ENCODE results near the gene MYOM3.

Gene MYOM3

DNA sequence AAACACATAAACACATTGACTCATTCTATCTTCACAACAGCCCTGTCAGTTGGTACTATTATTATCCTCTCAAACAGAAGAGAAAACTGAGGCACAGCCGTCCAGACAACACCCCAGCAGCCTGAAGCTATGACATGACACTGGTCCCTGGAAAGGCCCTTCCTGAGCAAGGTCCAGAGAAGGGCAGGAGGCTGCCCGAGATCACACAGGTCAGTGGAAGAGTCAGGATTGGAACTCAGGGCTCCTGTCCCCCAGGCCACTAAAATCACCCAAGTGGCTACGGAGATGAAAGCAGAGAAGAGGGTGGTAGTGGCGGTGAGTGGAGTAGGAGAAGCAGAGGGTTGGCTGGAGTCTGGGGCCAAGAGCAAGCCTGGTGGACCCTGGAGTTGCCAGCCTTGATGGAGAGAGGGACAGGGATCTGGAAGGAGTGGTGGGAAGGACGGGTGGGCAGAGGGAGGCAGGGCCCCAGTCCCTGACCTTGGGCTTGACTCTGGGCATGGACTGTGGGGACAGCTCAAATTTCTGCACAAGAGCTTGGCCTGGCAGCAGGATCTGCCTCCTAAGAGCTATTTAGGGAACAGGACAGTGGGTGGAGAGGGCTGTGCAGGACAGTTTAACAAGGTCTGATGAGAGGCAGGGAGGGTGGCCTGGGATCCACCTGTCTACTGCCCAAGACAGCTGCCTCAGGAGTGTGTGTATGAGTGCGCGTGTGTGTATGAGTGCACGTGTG is 15.8 kb downstream of the MYOM3 start:
- DNase-seq (ENCODE audit: low spot score): no peak

- DNase-seq (ENCODE audit: low spot score): no peak
Observed at GRCh38 chr1:24095140-24095859, 16.6 kb downstream of the MYOM3 start.

- DNase-seq (ENCODE audit: low spot score): no peak
Observed at GRCh38 chr1:24094554-24094953, 17.4 kb downstream of the MYOM3 start.

DNA sequence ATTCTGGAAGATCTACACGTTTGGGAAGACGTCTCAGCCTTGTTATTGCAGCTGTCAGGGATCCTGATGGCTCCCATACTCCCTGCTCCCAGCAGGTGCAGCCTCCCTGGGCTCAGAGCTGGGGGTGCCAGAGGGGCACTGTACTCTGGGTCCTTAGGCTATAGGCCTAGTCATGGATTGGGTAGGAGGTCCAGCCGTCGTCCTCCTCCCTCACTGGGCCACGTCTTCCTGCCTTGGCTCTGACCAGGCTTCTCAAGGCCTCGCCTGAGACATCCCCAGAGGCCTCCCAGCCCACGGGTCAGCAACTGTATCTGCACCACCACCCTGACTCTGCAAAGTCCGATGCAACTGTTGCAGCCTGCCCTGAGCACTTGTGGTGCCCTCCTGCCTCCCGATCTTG is 18.2 kb downstream of the MYOM3 start:
- no peak for DNase-seq (ENCODE audit: low spot score)

DNA sequence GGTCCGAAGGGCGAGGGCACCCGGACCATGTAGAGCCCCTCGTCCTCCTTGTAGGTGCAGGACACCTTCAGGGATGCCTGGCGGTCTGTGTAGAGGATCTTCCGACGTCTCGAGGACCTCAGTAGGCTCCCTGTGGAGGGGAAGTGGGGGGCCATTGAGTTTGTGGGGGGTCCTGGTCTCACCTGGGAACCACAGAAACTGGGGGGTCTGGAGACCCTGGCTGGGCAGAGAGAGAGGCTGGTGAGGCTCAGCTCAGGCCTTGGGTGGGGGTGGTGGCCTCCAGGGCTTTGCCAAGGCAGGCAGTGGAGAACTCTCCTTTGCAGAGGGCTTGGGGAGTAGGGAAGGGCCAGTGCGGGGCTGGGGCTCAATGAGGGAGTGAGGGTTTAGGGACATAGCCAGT is 19.0 kb downstream of the MYOM3 start:
- no peak for DNase-seq (ENCODE audit: low spot score)

- DNase-seq (ENCODE audit: low spot score): no peak
Observed at GRCh38 chr1:24091971-24092482, 19.9 kb downstream of the MYOM3 start.

DNA sequence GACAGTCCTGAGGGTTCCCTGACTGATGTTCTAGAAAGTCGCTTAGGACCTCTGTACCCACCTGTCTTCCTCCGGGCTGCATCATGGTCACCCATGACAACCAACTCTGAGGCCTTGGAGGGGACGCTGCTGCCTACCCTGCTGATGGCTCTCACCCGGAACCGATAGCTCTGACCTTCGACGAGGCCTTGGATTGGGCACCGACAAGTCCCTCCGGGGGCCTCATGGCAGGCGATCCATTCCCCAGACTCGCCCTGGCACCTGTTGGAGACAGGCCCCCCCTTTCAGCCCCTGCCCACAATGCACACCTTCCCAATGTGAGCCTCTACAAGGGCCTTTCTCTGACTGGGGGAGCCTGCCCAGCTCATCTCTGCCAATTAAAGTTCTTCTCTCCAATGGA is 21.2 kb downstream of the MYOM3 start:
- DNase-seq (ENCODE audit: low spot score): no peak

DNA sequence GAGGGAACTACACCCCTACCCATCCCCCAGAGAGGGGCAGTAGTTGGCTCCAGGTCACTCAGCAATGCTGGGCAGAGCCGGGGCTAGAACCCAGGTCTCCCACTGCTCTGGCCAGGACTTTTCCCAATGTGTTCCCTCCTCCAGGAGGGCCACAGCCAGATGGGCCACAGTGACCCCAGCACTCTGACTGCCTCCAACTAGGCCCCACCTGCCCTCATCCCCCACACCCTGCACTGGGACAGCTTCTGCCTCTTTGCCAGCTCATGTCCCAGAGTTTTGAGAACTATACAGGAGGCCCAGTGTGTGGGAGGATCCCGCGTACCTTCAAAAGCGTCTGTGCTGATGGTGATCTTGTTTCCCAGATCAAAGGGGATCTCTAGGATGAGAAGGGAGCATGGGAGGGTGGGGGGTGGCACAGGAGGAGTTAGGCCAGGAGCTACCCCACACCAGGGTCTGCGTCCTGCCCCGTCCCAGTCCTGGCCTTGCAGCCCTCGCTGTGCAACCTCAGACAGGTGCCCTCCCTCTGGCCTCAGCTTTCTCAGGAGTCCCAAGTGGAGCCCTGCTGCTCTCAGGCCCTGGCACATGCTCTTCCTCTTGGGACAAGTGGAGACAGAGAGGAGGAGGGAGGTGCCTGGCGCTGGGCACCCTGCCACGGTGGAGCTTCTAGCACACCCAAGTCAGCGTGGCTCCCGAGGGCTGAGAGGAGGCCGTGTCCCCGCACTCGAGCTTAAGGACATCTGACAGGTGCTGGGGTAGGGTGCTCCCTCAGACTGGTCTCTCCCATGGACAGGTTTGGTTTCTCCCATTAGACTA is 22.0 kb downstream of the MYOM3 start:
- DNase-seq (ENCODE audit: low spot score): no peak

DNA sequence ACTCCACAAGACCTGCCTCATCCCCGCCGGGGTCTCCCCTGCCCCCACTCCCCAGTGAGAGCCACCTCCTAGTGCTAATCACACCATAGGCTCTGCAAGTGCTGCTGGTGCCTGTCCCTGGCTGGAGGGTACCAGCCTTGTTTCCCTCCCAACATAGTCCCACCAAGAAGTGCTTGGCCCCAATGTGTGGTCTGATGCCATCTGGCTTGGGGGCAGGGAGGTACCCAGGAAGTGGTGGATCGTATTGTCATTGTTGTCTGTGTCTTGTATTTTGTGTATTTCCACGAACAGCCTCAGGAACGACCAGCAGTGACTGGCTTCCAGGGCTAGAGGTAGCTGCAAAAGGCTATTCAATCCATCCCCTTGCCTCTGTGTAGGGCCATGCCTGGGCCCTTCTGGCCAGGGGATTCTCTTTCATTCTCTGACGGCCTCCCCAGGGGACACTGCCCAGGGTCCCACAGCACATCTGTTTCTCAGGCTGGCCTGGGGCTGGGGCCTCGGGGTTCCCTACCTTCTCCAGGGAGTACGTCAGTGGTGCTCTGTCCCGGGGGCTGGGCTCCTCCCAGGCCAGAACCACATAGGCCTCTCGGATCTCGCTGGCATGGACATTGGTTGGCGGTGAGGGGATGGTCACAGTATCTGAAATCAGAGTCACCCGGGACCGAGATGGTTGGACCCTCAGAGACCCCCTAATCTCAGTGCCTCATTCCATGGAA is 22.8 kb downstream of the MYOM3 start:
- no peak for DNase-seq (ENCODE audit: low spot score)

GRCh38 chr1:24086466-24086865 is 25.5 kb downstream of the MYOM3 start:
- DNase-seq (ENCODE audit: low spot score): no peak

GRCh38 chr1:24085546-24085945 is 26.4 kb downstream of the MYOM3 start:
- DNase-seq (ENCODE audit: low spot score): no peak

GRCh38 chr1:24085007-24085406 is 26.9 kb downstream of the MYOM3 start:
- DNase-seq (ENCODE audit: low spot score): no peak

DNA sequence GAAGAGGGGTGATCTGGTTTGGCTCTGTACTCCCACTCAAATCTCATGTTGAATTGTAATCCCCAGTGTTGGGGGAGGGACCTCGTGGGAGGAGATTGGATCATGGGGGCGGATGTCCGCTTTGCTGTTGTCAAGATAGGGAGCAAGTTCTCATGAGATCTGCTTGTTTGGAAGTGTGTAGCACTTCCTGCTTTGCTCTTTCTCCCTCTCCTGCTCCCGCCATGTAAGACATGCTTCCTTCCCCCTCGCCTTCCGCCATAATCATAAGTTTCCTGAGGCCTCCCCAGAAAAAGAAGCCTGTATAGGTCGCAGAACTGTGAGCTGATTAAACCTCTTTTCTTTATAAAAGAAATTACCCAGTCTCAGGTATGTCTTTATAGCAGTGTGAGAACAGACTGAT is 27.9 kb downstream of the MYOM3 start:
- no peak for DNase-seq (ENCODE audit: low spot score)

DNA sequence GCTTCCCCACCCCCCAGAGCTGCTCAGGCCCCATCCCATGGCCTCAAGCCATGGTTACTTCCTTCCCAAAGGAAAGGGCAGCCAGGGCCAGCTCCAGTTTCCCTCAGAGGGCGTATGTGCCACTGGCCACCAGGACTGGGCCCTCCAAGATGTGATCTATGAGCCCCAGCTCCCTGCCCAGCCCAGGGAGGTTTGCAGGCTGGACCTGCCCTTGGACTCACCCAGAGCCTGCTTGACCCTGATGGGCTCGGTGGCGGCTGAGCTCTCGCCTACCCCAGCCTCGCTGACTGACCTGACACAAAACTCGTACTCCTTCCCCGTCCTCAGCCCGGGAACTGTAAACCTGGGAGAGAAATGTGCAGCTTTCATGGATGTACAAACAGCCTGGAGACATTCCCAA is 29.6 kb downstream of the MYOM3 start:
- no peak for DNase-seq (ENCODE audit: low spot score)

GRCh38 chr1:24081190-24081589 is 30.7 kb downstream of the MYOM3 start:
- no peak for DNase-seq (ENCODE audit: low spot score)

- no peak for DNase-seq (ENCODE audit: low spot score)
Observed at GRCh38 chr1:24080131-24080530, 31.8 kb downstream of the MYOM3 start.

DNA sequence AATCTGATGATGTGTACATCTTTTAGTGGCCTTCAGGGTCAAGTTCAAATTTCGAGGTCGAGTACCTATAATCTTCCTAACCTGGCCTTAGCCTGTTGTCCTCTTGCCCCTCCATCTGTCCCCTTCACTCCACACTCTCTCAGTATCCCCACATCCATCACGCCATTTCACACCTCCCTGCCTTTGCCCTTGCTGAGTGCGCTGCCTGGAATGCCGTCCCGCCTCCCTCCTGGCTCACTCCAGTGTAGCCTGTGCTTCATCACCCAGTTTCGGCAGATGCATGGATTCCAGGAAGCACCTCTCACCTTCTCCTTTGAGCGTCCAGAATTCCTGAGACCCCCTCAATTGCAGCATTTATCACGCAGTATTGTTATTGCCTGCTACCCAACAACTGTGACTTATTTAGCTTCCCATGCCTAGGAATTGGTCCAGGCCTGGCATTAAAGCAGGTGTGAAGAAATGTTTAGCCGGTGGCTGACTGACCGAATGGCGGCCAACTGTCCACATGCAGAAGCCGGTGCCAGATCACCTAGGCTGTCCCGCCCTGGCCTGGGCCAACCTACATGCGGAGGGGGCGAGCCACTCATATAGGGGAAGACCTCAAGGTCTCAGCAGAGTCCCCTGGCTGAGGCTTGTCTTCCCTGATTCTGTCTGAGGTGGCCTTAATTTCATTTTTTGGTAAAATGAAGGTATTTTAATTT is 34.5 kb downstream of the MYOM3 start:
- DNase-seq (ENCODE audit: low spot score): no peak

- DNase-seq (ENCODE audit: low spot score): no peak
Observed at GRCh38 chr1:24075946-24076345, 36.0 kb downstream of the MYOM3 start.

DNA sequence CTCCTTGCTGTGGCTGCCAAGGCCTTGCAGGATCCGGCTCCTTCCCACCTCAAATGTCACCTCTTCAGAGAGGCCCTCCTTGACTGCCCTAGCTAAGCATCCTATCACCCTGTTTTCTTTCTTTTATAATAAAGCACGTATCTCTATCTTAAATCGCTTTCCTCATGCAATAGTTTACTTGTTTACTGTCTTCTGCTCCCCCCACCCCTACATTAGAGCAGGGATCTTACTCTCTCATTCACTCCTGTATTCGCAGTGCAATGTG is 36.4 kb downstream of the MYOM3 start:
- DNase-seq (ENCODE audit: low spot score): no peak

DNA sequence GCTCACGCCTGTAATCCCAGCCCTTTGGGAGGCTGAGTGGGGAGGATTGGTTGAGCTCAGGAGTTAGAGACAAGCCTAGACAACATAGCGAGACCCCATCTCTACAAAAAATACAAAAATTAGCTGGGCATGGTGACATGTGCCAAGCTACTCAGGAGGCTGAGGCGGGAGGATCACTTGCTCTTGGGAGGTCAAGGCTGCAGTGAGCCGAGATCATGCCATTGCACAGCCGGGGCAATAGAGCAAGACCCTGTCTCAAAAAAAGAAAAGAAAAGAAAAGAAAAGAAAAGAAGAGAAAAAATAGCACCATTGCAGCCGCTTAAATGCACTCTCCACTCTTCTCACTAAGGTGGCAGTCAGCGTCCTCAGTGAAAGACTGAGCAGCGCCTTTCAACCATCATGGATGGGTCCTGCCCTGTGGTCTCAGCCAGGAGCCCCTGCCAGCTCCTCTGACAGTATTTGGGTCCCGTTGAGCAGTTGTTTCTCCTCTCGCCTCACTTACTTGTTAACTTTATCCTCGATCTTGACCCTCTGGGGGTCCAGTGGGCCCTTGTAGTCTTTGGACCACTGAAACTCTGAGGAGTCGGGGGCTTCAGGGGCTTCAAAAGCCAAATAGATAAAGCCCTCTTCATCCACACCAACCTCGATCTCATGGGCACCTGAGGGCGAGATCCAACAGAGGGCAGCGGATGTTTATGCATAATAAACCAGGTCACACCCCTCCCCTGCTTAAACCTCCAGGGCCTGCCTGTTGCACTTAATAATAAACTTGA is 36.9 kb downstream of the MYOM3 start:
- no peak for DNase-seq (ENCODE audit: low spot score)

- DNase-seq (ENCODE audit: low spot score): no peak
Observed at GRCh38 chr1:24074196-24074595, 37.7 kb downstream of the MYOM3 start.
